Astrocyte (in vitro differentiated cells and primary cell): ENCODE data around the gene APBB2. TPM values are rescaled to one million over a fixed set of nuclear protein-coding genes. Genes with fewer than 3 reads are reported as not detected.
A peak's percentile ranks its signal among the peaks of the same experiment; 100 is the strongest.

Experiments
- DNase-seq: peaks from one replicate; pipeline ENCODE4 v3.0.0-alpha.2; 2010; ENCODE audit warnings: low read depth
- FAIRE-seq: peaks from 2 replicates; lab custom pipeline; 2011; peaks lifted over from hg19 to GRCh38; lab: Jason Lieb, UNC
- H2AFZ ChIP-seq: 2 replicates; pipeline ENCODE4 v1.6.0; 2012; ENCODE audit warnings: low read depth, low read length, inconsistent platforms
- H3K27ac ChIP-seq: 2 replicates; pipeline ENCODE4 v1.5.1; 2011; ENCODE audit warnings: low read depth, low read length, inconsistent platforms
- H3K27me3 ChIP-seq: 2 replicates; pipeline ENCODE4 v1.6.0; 2011; ENCODE audit warnings: low read length, inconsistent platforms; ENCODE audit not compliant: insufficient read depth
- H3K36me3 ChIP-seq: 2 replicates; pipeline ENCODE4 v1.5.1; 2011; ENCODE audit warnings: low read length, inconsistent platforms; ENCODE audit not compliant: insufficient read depth
- H3K4me1 ChIP-seq: 2 replicates; pipeline ENCODE4 v1.5.1; 2011; ENCODE audit warnings: low read length, inconsistent platforms; ENCODE audit not compliant: insufficient read depth
- H3K4me2 ChIP-seq: 2 replicates; pipeline ENCODE4 v1.6.0; 2012; ENCODE audit warnings: low read length, inconsistent platforms
- H3K4me3 ChIP-seq: 2 replicates; pipeline ENCODE4 v1.5.1; 2011; ENCODE audit warnings: low read depth, mild to moderate bottlenecking, low read length, inconsistent platforms; ENCODE audit not compliant: insufficient read depth
- H3K79me2 ChIP-seq: 2 replicates; pipeline ENCODE4 v1.6.0; 2012; ENCODE audit warnings: mild to moderate bottlenecking, low read length, inconsistent platforms; ENCODE audit not compliant: insufficient read depth
- H3K9ac ChIP-seq: 2 replicates; pipeline ENCODE4 v1.6.0; 2012; ENCODE audit warnings: mild to moderate bottlenecking, low read length, inconsistent platforms
- H3K9me3 ChIP-seq: 2 replicates; pipeline ENCODE4 v1.5.1; 2012; ENCODE audit warnings: low read depth, mild to moderate bottlenecking, low read length, inconsistent platforms; ENCODE audit not compliant: insufficient read depth
- H4K20me1 ChIP-seq: 2 replicates; pipeline ENCODE4 v1.6.0; 2012; ENCODE audit warnings: low read length, inconsistent platforms; ENCODE audit not compliant: insufficient read depth
- H3K27ac Mint-ChIP-seq: one replicate; pipeline ENCODE4 v1.8.0; 2021; ENCODE audit warnings: mild to moderate bottlenecking, mixed read lengths; ENCODE audit not compliant: unreplicated experiment
- H3K27me3 Mint-ChIP-seq: one replicate; pipeline ENCODE4 v1.8.0; 2021; ENCODE audit warnings: low read depth, mixed read lengths; ENCODE audit not compliant: unreplicated experiment
- H3K36me3 Mint-ChIP-seq: one replicate; pipeline ENCODE4 v1.8.0; 2021; ENCODE audit warnings: low read depth, mixed read lengths; ENCODE audit not compliant: unreplicated experiment
- H3K4me1 Mint-ChIP-seq: one replicate; pipeline ENCODE4 v1.8.0; 2021; ENCODE audit warnings: low read depth, mixed read lengths; ENCODE audit not compliant: unreplicated experiment
- H3K4me3 Mint-ChIP-seq: one replicate; pipeline ENCODE4 v1.8.0; 2021; ENCODE audit warnings: mild to moderate bottlenecking, moderate library complexity, mixed read lengths; ENCODE audit not compliant: unreplicated experiment
- H3K9me3 Mint-ChIP-seq: one replicate; pipeline ENCODE4 v1.8.0; 2021; ENCODE audit warnings: mild to moderate bottlenecking, mixed read lengths; ENCODE audit not compliant: unreplicated experiment
- CTCF ChIP-seq: IDR thresholded peaks from 2 replicates; pipeline ENCODE4 v1.5.1; 2011; ENCODE audit warnings: low read depth, mild to moderate bottlenecking, inconsistent platforms, low read length, moderate library complexity; ENCODE audit not compliant: insufficient read depth
- EZH2 ChIP-seq: IDR thresholded peaks from 2 replicates; pipeline ENCODE4 v1.6.1; 2012; ENCODE audit warnings: mild to moderate bottlenecking, low read length, inconsistent platforms; ENCODE audit not compliant: insufficient read depth
- total RNA-seq: library from RNA; stranded (reverse); gene quantifications from 2 replicates; pipeline ENCODE4 v1.2.1, GENCODE V29; 2021

Gene APBB2
- total RNA-seq, 1 donor from 2014 or later, result 173 TPM

GRCh38 chr4:40897557-40898203 is 316.7 kb downstream of the APBB2 start:
- Mint-ChIP-seq H3K27ac (peak overlapping the region; percentile 62), H3K4me1 (peaks cover 3% of the 10 kb centered on the region)
- no peak for FAIRE-seq

GRCh38 chr4:40890764-40891163 is 323.6 kb downstream of the APBB2 start:
- no peaks in the 10 kb centered on the region for H3K9me3 ChIP-seq
- peaks cover 21% of the 10 kb centered on the region for H3K4me1 ChIP-seq
- FAIRE-seq, result no peak
- no peaks in the 10 kb centered on the region for H3K27me3 ChIP-seq
- H3K36me3 ChIP-seq, result peaks cover 22% of the 10 kb centered on the region
- Mint-ChIP-seq H3K27me3 (no peaks in the 10 kb centered on the region), H3K36me3 (peaks cover 34% of the 10 kb centered on the region), H3K27ac (no peak overlapping the region), H3K4me1 (no peaks in the 10 kb centered on the region), H3K4me3 (no peak overlapping the region), H3K9me3 (no peaks in the 10 kb centered on the region)
- H4K20me1 ChIP-seq, result peaks cover 24% of the 10 kb centered on the region
- no peak overlapping the region for H3K4me2 ChIP-seq
- H2AFZ ChIP-seq, result no peak overlapping the region
- no peak for DNase-seq
- H3K4me3 ChIP-seq, result no peak overlapping the region
- no peak for TF ChIP-seq CTCF
- TF ChIP-seq EZH2, result no peak
- no peak overlapping the region for H3K9ac ChIP-seq
- H3K27ac ChIP-seq, result no peak overlapping the region
- no peaks in the 10 kb centered on the region for H3K79me2 ChIP-seq

More at GRCh38 chr4:40897557-40898203, 316.7 kb downstream of the APBB2 start:
- Histone ChIP-seq H3K9ac (no peak overlapping the region), H2AFZ (no peak overlapping the region), H3K4me3 (no peak overlapping the region), H3K4me1 (no peaks in the 10 kb centered on the region), H3K79me2 (no peaks in the 10 kb centered on the region), H3K4me2 (peak overlapping the region; percentile 57), H3K27me3 (no peaks in the 10 kb centered on the region), H3K27ac (no peak overlapping the region), H3K36me3 (peaks cover 6% of the 10 kb centered on the region), H4K20me1 (peaks cover 5% of the 10 kb centered on the region), H3K9me3 (no peaks in the 10 kb centered on the region)
- TF ChIP-seq EZH2 (no peak), CTCF (peak; percentile 84)
- peak; percentile 34 for DNase-seq
- H3K27me3 Mint-ChIP-seq, result no peaks in the 10 kb centered on the region
- H3K9me3 Mint-ChIP-seq, result no peaks in the 10 kb centered on the region
- peaks cover 24% of the 10 kb centered on the region for H3K36me3 Mint-ChIP-seq
- H3K4me3 Mint-ChIP-seq, result no peak overlapping the region

DNA sequence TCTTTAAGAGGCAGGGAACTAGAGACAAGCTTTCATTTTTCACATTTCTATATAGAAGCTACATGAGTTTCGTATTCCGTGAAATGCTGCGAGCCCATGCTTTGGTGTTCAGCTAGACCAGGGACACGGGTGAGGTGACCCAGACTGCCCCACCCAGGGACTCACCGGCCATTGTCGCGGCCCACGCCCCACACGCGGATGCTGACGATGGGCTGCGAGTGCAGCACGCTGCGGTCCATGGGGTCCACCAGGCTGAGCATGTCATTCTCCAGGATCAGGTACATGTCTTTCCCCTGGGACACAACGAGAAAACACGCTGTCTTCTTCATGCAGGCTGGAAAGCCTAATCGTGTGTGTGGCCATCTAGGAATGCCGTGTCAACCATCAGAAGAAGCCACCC is 324.1 kb downstream of the APBB2 start:
- no peak for TF ChIP-seq EZH2

More for the DNA sequence above, 324.1 kb downstream of the APBB2 start:
- no peaks in the 10 kb centered on the region for H3K9me3 ChIP-seq
- H3K79me2 ChIP-seq, result no peaks in the 10 kb centered on the region
- Mint-ChIP-seq H3K27ac (no peak overlapping the region), H3K27me3 (no peaks in the 10 kb centered on the region), H3K4me1 (no peaks in the 10 kb centered on the region), H3K4me3 (no peak overlapping the region), H3K36me3 (peaks cover 36% of the 10 kb centered on the region), H3K9me3 (no peaks in the 10 kb centered on the region)
- no peak overlapping the region for H2AFZ ChIP-seq
- H3K4me2 ChIP-seq, result no peak overlapping the region
- no peak overlapping the region for H3K4me3 ChIP-seq
- no peak overlapping the region for H3K27ac ChIP-seq
- no peak overlapping the region for H3K9ac ChIP-seq
- H3K4me1 ChIP-seq, result peaks cover 21% of the 10 kb centered on the region
- H3K27me3 ChIP-seq, result no peaks in the 10 kb centered on the region
- DNase-seq, result no peak
- H3K36me3 ChIP-seq, result peaks cover 25% of the 10 kb centered on the region
- no peak for FAIRE-seq
- peaks cover 25% of the 10 kb centered on the region for H4K20me1 ChIP-seq
